ENCODE results near the gene SLC39A13.

SLC39A13 gene

GRCh38 chr11:47407746-47408590, at the start of gene SLC39A13:
Gene SLC39A13, plus strand, starts transcription at chr11:47408590. Its CDS starts 1,505 bp downstream, at chr11:47410095.
- DNase-seq (ENCODE audit: extremely low spot score, insufficient read length, low read depth): peak; percentile 93
- peak; percentile 87 for FAIRE-seq

DNA sequence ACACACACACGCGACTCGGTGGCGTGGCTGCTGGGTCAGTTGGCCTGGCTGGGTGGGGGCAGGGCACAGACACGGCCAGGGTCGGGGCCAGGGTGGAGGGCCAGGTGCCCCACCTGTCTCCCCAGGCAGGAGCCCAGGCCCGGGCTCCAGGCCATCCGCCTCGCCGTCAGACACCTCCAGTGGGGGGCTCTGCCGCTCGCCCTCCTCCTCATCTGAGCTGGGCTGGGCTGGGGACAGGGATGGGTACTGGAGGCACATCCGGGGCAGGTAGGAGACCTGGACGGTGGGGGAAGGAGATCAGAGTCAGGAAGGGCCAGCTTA, 49.7 kb upstream of the SLC39A13 start:
- FAIRE-seq: no peak
- DNase-seq (ENCODE audit: extremely low spot score, insufficient read length, low read depth): no peak

DNA sequence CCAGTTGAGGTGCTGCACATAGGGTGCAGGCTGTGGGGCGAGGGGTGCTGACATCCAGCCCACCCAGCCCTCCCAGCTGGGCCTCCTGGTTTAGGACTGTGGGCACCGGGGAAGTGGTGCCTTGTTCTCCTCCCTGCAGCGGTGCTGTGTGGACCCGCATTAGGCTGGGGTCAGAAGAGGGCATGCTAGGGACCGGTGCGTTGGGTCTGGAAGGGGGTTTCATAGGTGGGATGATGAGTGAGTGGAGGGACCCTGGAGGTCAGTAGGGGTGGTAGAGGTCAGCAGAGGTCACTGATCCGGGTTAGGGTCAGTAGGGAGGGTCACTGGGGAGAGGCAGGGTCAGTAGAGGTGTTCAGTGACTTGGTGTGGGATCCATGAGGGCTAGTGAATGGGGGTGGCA, 49.2 kb upstream of the SLC39A13 start:
- FAIRE-seq: no peak
- no peak for DNase-seq (ENCODE audit: extremely low spot score, insufficient read length, low read depth)

DNA sequence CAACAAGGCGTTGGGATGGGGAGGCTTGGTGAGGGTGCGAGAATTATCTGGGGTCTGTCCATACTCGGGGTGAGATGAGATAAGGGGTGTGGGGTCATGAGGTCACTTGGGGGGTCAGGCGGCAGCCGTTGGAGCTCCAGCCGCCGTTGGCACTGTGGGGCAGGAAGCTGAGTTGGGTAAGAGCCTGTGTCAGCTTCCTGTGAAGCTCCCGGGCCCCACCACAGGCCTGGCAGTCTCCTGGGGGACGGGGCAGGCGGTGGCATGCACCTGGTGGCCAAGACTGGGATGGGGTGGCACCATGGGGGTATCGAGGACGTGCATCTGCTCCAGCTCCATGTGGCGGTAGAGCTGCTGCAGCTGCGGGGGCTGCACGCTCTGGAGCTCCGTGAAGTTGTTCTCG, 48.8 kb upstream of the SLC39A13 start:
- DNase-seq (ENCODE audit: extremely low spot score, insufficient read length, low read depth): no peak
- FAIRE-seq: no peak

GRCh38 chr11:47360341-47360740, 48.0 kb upstream of the SLC39A13 start:
- no peak for FAIRE-seq

DNA sequence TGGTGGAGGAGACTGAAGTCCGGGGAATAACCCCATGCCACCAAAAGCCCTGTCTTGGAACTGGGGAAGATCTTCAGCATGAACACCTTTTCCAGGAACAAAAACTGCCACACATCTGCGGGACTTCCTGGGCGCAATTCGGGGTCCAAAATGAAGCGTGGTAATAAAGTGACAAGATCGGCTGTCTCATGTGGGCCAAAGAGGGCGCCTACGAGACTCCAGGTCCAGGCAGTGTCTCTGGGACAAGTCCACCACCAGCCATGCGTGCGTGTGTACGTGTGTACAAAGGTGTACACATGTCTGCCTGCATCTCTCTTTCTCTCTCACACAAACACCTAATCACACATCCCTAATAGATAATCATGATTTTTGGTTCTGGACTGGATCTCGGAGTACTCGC, 47.0 kb upstream of the SLC39A13 start:
- no peak for DNase-seq (ENCODE audit: extremely low spot score, insufficient read length, low read depth)
- no peak for FAIRE-seq

More at GRCh38 chr11:47360341-47360740, 48.0 kb upstream of the SLC39A13 start:
- no peak for DNase-seq (ENCODE audit: extremely low spot score, insufficient read length, low read depth)

DNA sequence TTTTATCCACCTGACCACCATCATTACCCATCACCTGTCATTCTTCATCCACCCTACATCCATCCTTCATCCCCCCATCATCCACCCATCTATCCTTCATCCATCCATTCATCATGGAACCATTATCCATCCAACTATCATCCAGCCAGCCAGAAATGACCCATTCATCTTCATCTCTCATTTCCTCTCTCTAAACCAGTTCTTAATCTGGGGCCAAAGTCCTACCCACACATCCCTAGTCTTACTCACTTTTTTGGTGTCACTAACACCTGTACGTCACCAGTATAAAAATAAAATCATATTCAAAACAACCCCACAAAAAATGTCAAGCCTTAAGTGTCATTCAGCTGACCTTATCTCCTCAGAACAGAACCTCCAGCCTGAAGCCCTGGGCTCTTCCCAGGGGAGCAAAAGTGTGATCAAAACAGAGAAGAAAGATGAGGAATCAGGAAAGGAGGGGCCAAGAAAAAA, 42.3 kb upstream of the SLC39A13 start:
- FAIRE-seq: no peak
- no peak for DNase-seq (ENCODE audit: extremely low spot score, insufficient read length, low read depth)

DNA sequence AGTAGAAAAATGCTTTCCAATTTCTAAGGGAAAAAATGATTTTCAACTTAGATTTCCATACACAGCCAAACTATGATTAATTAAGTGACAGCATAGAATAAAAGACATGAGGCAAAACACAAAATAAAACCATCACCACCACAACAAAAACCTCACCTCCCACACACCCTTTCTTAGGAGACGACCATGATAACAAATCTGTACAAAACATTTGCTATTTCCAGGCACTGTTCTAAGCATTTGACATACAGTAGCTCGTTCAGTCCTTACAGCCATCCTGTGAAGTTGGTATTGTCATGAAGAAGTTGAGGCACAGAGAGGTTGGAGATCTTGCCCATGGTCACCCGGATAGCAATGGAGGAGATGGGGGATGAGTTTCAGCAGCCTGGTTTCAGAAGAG, 38.7 kb upstream of the SLC39A13 start:
- FAIRE-seq (no peak), DNase-seq (ENCODE audit: extremely low spot score, insufficient read length, low read depth) (no peak)

- DNase-seq (ENCODE audit: extremely low spot score, insufficient read length, low read depth): no peak
- FAIRE-seq: no peak
These were observed 36.0 kb upstream of the SLC39A13 start for GRCh38 chr11:47372422-47372821.

- FAIRE-seq (peak; percentile 57), DNase-seq (ENCODE audit: extremely low spot score, insufficient read length, low read depth) (peak; percentile 65)
These were observed 34.3 kb upstream of the SLC39A13 start for GRCh38 chr11:47373876-47374719.

GRCh38 chr11:47374720-47375019, 33.7 kb upstream of the SLC39A13 start:
- FAIRE-seq: no peak

GRCh38 chr11:47375020-47375419, 33.4 kb upstream of the SLC39A13 start:
- DNase-seq (ENCODE audit: extremely low spot score, insufficient read length, low read depth): no peak

More at GRCh38 chr11:47374720-47375019, 33.7 kb upstream of the SLC39A13 start:
- DNase-seq (ENCODE audit: extremely low spot score, insufficient read length, low read depth): no peak

DNA sequence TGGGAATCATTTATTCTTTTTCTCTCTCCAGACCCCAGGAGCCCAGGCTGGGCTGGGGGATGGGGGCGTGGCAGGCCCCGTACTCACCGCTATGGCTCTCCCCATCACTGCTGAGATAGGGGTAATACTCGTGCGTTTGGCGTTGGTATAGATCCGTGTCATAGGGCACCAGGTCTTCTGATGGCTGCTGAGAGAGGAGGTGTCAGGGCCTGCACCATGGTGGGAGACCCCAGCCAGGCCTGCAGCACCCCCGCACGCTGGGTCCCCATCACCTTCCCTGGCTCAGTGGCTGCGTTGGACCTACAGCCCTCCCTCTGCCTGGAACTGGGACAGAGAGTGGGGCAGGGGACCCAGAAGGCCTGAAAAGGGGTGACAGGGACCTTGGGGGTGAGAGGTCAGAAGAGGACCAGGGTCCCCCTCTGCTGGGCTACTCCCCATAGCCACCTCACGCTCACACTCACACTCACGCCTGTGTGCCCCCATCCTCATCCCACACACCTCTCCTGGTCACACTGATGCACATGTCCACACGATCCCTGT, 32.8 kb upstream of the SLC39A13 start:
- no peak for DNase-seq (ENCODE audit: extremely low spot score, insufficient read length, low read depth)
- FAIRE-seq: no peak

More at GRCh38 chr11:47375020-47375419, 33.4 kb upstream of the SLC39A13 start:
- FAIRE-seq: no peak

GRCh38 chr11:47376107-47376524, 32.3 kb upstream of the SLC39A13 start:
- FAIRE-seq: no peak
- no peak for DNase-seq (ENCODE audit: extremely low spot score, insufficient read length, low read depth)

DNA sequence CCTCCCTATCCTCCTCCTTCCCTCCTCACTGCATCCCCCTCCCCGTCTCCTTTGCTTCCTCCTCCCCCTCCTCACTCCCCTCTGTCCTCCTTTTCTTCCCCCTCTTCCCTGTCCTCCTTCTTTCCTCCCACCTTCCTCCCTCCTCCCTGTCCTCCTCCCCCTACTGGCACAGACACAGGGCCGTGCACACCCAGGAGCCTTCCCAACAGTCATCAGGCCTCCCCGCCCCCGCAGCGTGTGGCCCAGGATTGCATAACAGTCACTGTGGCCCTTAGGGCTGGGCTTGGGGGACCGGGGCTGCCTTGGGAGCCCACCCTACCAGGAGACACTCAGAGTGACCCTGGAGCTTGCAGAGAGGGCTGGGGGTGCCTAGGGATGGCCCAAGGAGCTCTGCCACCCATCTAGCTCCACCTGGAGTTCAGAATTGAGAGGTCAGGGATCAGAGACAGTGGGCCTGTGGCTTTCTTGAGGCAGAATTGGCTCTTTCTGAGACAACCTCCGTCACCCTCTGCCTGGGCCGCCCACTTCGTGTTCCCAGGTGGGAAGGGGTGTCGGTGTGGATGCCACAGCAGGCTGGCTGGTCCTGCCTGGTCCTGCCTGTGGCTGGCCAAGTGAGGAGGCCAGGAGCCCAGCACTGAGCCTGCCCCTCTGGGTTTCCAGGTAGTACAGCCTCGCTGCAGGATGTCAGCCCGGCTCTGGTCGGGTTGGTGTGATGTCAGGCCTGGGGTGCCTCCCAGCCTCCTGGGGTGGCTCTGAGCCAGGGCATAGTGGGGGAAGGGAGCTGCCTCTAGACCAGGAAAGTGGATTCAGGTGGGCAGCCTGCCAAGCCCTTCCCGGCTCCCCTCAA, 31.6 kb upstream of the SLC39A13 start:
- DNase-seq (ENCODE audit: extremely low spot score, insufficient read length, low read depth): no peak
- FAIRE-seq: peak; percentile 24

DNA sequence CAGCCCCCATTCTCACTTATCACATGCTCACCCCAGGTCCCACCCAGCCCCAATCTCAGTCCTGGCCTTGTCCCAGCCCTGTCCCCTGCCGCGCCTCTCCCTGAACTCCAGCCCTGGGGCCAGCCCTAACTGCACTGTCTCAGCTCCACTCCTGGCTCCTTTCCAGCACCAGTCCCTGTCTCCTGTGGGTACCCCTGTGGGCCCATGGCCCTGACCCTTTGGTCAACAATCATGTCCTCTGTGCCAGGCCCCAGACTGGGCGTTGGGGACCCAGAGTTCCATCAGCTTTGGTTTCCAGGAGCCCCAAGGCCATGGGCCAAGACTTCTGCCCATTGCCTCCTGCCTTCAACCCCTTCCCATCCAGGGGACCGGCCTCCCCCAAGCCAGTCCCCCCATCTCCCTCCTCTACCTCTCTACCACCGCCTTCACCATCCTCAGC, 30.8 kb upstream of the SLC39A13 start:
- FAIRE-seq (no peak), DNase-seq (ENCODE audit: extremely low spot score, insufficient read length, low read depth) (no peak)

GRCh38 chr11:47378010-47378835, 30.2 kb upstream of the SLC39A13 start, which contains the start of gene SPI1:
Gene SPI1, minus strand, starts transcription at chr11:47378547. Its CDS starts 194 bp downstream, at chr11:47378353.
- peak; percentile 89 for FAIRE-seq
- DNase-seq (ENCODE audit: extremely low spot score, insufficient read length, low read depth): peak; percentile 76

DNA sequence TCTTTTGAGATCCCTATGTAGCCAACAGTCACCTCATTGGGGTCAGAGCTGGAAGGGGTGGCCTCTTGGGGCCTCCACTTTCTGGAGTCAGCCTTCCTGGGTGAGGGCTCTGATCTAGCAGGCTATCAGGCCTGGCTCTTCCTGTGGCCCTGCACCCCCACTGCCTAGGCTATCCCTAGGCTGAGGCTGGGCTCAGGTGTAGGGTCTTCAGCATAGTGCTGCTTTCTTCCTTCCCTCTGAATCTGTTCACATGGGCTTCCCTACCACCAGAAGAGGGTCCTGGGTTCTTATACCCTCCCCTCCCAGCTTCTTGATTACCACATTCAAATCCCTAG, 29.6 kb upstream of the SLC39A13 start:
- DNase-seq (ENCODE audit: extremely low spot score, insufficient read length, low read depth) (no peak), FAIRE-seq (no peak)

DNA sequence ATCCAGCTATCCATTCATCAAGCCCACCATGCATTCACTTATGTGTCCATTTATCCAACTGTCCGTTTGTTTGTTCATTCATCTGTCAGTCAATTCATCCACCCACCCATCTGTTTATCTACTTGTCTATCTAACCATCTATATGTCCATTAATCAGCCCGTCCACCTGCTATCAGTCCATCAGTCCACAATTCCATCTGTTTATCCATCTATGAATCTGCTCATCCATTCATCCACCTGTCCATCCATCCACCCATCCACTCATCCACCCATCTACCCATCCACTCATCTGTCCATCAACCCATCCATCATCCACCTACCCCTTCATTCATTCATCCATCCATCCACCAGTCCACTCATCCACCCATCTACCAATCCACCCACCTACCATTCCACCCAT, 29.1 kb upstream of the SLC39A13 start:
- FAIRE-seq: no peak
- DNase-seq (ENCODE audit: extremely low spot score, insufficient read length, low read depth): no peak
